Psoas muscle (tissue), 8 donors: ENCODE results near the gene CRHR2. TPM values are rescaled to one million over a fixed set of nuclear protein-coding genes. Genes with fewer than 3 reads are reported as not detected.

ENCODE experiments used
- ATAC-seq, 4 donors: fragments of 200-7000 bp; cut with Tn5 transposase; one replicate each; pipeline ENCODE4 v1.9.1; 2020; ENCODE audit warnings: moderate library complexity in 3 of 4, mild to moderate bottlenecking in 2 of 4
- DNase-seq, 2 donors: peaks; one replicate each; pipeline ENCODE4 v3.0.0-alpha.2; 2020
- H3K27ac ChIP-seq: fragments of 200-600 bp; one replicate; pipeline ENCODE4 v1.8.0; 2022
- H3K27me3 ChIP-seq, 3 donors: fragments of 200-600 bp in 1 of 3; one replicate each; pipeline versions ENCODE4 v1.6.1 to v1.8.0; 2013 to 2022; ENCODE audit warnings: low read length in 2 of 3, mild to moderate bottlenecking in 2 of 3, moderate library complexity in 1 of 3; ENCODE audit not compliant: insufficient read depth in 3 of 3
- H3K36me3 ChIP-seq, 2 donors: fragments of 200-600 bp in 1 of 2; one replicate each; pipeline versions ENCODE4 v1.6.1 to v1.8.0; 2013 to 2022; ENCODE audit warnings: low read depth in 1 of 2, mild to moderate bottlenecking in 1 of 2, moderate library complexity in 1 of 2; ENCODE audit not compliant: insufficient read depth in 1 of 2
- H3K4me1 ChIP-seq: fragments of 200-600 bp; one replicate; pipeline ENCODE4 v1.8.0; 2022
- H3K4me3 ChIP-seq: fragments of 200-600 bp; one replicate; pipeline ENCODE4 v1.8.0; 2022; ENCODE audit warnings: mild to moderate bottlenecking
- H3K9me3 ChIP-seq: fragments of 200-600 bp; one replicate; pipeline ENCODE4 v1.8.0; 2022
- CTCF ChIP-seq: fragments of 200-600 bp; IDR thresholded peaks from one replicate; pipeline ENCODE4 v1.8.0; 2022; ENCODE audit warnings: antibody characterized with exemption
- WGBS, 3 donors: extraction: QIAGEN DNeasy Blood & Tissue Kit; methylation state at CpG; one replicate each; pipeline versions ENCODE4 v1.1.6 to v1.1.7; 2013; 5-methylcytosine and 5-hydroxymethylcytosine counted together
- intact Hi-C, 2 donors: fragments of 100-400 bp; cut with DNase I; formaldehyde crosslinking; loops; one replicate each; pipeline versions ENCODE4 v1.11.0 to v1.14.2; 2022
- polyA plus RNA-seq, 3 donors: library from polyadenylated mRNA; stranded (reverse); fragments of 200-250 nt; gene quantifications; one replicate each; pipeline ENCODE4 v1.2.3, GENCODE V29; 2013
- total RNA-seq, 4 donors: library from RNA; stranded (reverse); fragmentation: NEBNext Ultra II Directional in 2 of 4; extraction: Animal tissue kit (Norgen Biotek cat#: 25700) in 2 of 4; gene quantifications; one replicate each; pipeline versions ENCODE4 v1.2.1 to v1.2.4, GENCODE V29; 2021 to 2023
- donor health status: healthy with polysubstance abuse.
- donor health status: DM: no; HTN: no; CAD: no; lungs with moderate emphysema.
- donor health status: Bipolar disorder and iron deficiency.
- donor health status: healthy.
- donor health status: DM: yes; HTN: yes; CAD: no.
- donor health status: DM: no; HTN: no; CAD: no.
- donor health status: DM: no; HTN: no; CAD: no.
- donor health status: DM: yes; HTN: yes; CAD: no.

The CRHR2 gene
- total and polyA plus RNA-seq, 7 donors = 0.09 to 1.3 (median 0.34) TPM

- no peak for TF ChIP-seq CTCF
- H3K4me1 ChIP-seq = no peaks in the 10 kb centered on the region
- H3K27me3 ChIP-seq = no peaks in the 10 kb centered on the region
- ATAC-seq (no peak), DNase-seq (no peak)
- no peaks in the 10 kb centered on the region for H3K9me3 ChIP-seq
- WGBS, 3 donors = 90 to 94% (median 94%) methylated on average over 15 of the region's 15 CpGs
- no peaks in the 10 kb centered on the region for H3K36me3 ChIP-seq
- no peak overlapping the region for H3K4me3 ChIP-seq
- no peak overlapping the region for H3K27ac ChIP-seq
- intact Hi-C loops = no loop called here
Measured at GRCh38 chr7:30654296-30655090, 27.8 kb downstream of the CRHR2 start.

- Histone ChIP-seq H3K9me3 (no peaks in the 10 kb centered on the region), H3K27me3 (no peaks in the 10 kb centered on the region), H3K4me1 (no peaks in the 10 kb centered on the region), H3K36me3 (no peaks in the 10 kb centered on the region), H3K4me3 (no peak overlapping the region), H3K27ac (no peak overlapping the region)
- no peak for TF ChIP-seq CTCF
- intact Hi-C loops = no loop called here
- WGBS, 3 donors = 89 to 91% (median 90%) methylated on average over 19 of the region's 19 CpGs
- ATAC-seq = peak; percentile 24 to 54 (median 43)
- no peak for DNase-seq
Measured at GRCh38 chr7:30652698-30653641, 29.3 kb downstream of the CRHR2 start.

- H3K36me3 ChIP-seq = no peaks in the 10 kb centered on the region
- DNase-seq (no peak), ATAC-seq (no peak)
- TF ChIP-seq CTCF = no peak
- H3K4me3 ChIP-seq = no peak overlapping the region
- no peaks in the 10 kb centered on the region for H3K4me1 ChIP-seq
- no peaks in the 10 kb centered on the region for H3K27me3 ChIP-seq
- no peak overlapping the region for H3K27ac ChIP-seq
- 86 to 89% (median 86%) methylated on average over 7 of the region's 7 CpGs for WGBS, 3 donors
- intact Hi-C loops = no loop called here
- H3K9me3 ChIP-seq = no peaks in the 10 kb centered on the region
Measured at GRCh38 chr7:30652132-30652531, 30.1 kb downstream of the CRHR2 start.

GRCh38 chr7:30650421-30650808 is 31.8 kb downstream of the CRHR2 start:
- ATAC-seq = no peak
- H3K4me1 ChIP-seq = no peaks in the 10 kb centered on the region
- intact Hi-C loops = no loop called here
- H3K9me3 ChIP-seq = no peaks in the 10 kb centered on the region
- peaks cover 0 to 14% of the 10 kb centered on the region in 2 donors for H3K36me3 ChIP-seq
- no peak for DNase-seq
- no peak overlapping the region for H3K4me3 ChIP-seq
- no peak for TF ChIP-seq CTCF
- no peak overlapping the region for H3K27ac ChIP-seq
- WGBS, 3 donors = 84 to 85% (median 85%) methylated on average over 7 of the region's 7 CpGs
- no peaks in the 10 kb centered on the region for H3K27me3 ChIP-seq
